ENCODE data around the gene LATS2.

DNA sequence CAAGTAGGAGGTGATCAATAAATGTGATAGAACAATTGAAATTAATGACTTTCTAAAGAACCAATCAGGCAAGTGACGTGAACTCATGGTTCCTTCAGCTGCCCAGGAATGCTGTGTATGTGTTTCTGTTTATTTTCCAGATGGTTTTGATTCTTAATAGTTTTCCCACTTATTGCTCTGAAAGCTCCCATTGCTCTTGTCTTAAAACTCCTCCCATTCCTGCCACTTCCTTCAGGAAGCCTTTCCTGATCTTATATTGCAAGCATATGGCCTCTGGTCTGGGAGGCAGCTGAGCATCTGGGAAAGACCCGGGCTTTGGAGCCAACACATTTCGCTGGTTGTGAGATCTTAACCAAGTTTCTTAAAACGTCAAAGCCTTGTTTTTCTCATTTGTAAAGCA, 17.1 kb upstream of the LATS2 start:
- TF ChIP-seq, protein P1, sequence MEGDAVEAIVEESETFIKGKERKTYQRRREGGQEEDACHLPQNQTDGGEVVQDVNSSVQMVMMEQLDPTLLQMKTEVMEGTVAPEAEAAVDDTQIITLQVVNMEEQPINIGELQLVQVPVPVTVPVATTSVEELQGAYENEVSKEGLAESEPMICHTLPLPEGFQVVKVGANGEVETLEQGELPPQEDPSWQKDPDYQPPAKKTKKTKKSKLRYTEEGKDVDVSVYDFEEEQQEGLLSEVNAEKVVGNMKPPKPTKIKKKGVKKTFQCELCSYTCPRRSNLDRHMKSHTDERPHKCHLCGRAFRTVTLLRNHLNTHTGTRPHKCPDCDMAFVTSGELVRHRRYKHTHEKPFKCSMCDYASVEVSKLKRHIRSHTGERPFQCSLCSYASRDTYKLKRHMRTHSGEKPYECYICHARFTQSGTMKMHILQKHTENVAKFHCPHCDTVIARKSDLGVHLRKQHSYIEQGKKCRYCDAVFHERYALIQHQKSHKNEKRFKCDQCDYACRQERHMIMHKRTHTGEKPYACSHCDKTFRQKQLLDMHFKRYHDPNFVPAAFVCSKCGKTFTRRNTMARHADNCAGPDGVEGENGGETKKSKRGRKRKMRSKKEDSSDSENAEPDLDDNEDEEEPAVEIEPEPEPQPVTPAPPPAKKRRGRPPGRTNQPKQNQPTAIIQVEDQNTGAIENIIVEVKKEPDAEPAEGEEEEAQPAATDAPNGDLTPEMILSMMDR (IDR thresholded peaks at IDR 0.05), result no peak
- no peak for TF ChIP-seq EP300 (IDR thresholded peaks at IDR 0.05)
- no peak for TF ChIP-seq POLR2A (IDR thresholded peaks at IDR 0.05)

Measured in ovary (tissue), 3 donors.